GM23248 (cell line): ENCODE measurements around the gene ATG12.

Source experiments
- EZH2 ChIP-seq: fragments of 200-600 bp; sonication (generic); IDR thresholded peaks from 2 replicates; pipeline ENCODE4 v1.6.1; 2018; ENCODE audit warnings: antibody characterized with exemption, mild to moderate bottlenecking; ENCODE audit not compliant: insufficient read depth, poor library complexity, severe bottlenecking
- EZH2phosphoT487 ChIP-seq: fragments of 200-600 bp; sonication (generic); IDR thresholded peaks from 2 replicates; pipeline ENCODE4 v1.6.1; 2018; ENCODE audit warnings: antibody characterized with exemption, moderate library complexity, mild to moderate bottlenecking, low read depth; ENCODE audit not compliant: insufficient read depth

GRCh38 chr5:115884704-115885103 is 43.3 kb upstream of the ATG12 start:
- no peak for TF ChIP-seq EZH2
- TF ChIP-seq EZH2phosphoT487, result no peak
